GM18498 (cell line): Measurements from ENCODE around the gene SEMA4D.
A peak's percentile ranks its signal among the peaks of the same experiment; 100 is the strongest.

Source experiments
- ATAC-seq: cut with Tn5 transposase; IDR thresholded peaks from one replicate; pipeline ENCODE4 v1.9.1; 2021; ENCODE audit warnings: mild to moderate bottlenecking, moderate library complexity; ENCODE audit not compliant: unreplicated experiment

Gene SEMA4D

GRCh38 chr9:89501311-89501898 is 3.5 kb upstream of the SEMA4D start:
- no peak for ATAC-seq

GRCh38 chr9:89500008-89500407 is 2.1 kb upstream of the SEMA4D start:
- no peak for ATAC-seq

- ATAC-seq, result peak; percentile 48
These were observed 1.1 kb upstream of the SEMA4D start for GRCh38 chr9:89498852-89499480.

GRCh38 chr9:89497257-89497963 is 503 bp downstream of the SEMA4D start:
- ATAC-seq, result peak; percentile 39

- ATAC-seq, result no peak
These were observed 1.2 kb downstream of the SEMA4D start for GRCh38 chr9:89496645-89497256.

GRCh38 chr9:89495824-89496560 is 1.9 kb downstream of the SEMA4D start:
- no peak for ATAC-seq

GRCh38 chr9:89494199-89494598 is 3.7 kb downstream of the SEMA4D start:
- ATAC-seq, result no peak

- ATAC-seq, result no peak
These were observed 4.2 kb downstream of the SEMA4D start for GRCh38 chr9:89493671-89494070.

- no peak for ATAC-seq
These were observed 4.7 kb downstream of the SEMA4D start for GRCh38 chr9:89493181-89493580.

GRCh38 chr9:89492586-89492985 is 5.3 kb downstream of the SEMA4D start:
- ATAC-seq, result no peak

GRCh38 chr9:89491694-89492093 is 6.2 kb downstream of the SEMA4D start:
- no peak for ATAC-seq

- ATAC-seq, result no peak
These were observed 8.1 kb downstream of the SEMA4D start for GRCh38 chr9:89489548-89490530.

GRCh38 chr9:89488936-89489335 is 9.0 kb downstream of the SEMA4D start:
- no peak for ATAC-seq

GRCh38 chr9:89488131-89488530 is 9.8 kb downstream of the SEMA4D start:
- ATAC-seq, result no peak

- ATAC-seq, result no peak
These were observed 11.2 kb downstream of the SEMA4D start for GRCh38 chr9:89486681-89487080.

- peak; percentile 55 for ATAC-seq
These were observed 13.2 kb downstream of the SEMA4D start for GRCh38 chr9:89484475-89485404.

GRCh38 chr9:89483592-89484474 is 14.1 kb downstream of the SEMA4D start:
- peak; percentile 72 for ATAC-seq

GRCh38 chr9:89482901-89483361 is 15.0 kb downstream of the SEMA4D start:
- no peak for ATAC-seq
